HPDE6-E6E7 (cell line): ENCODE results near the gene PLVAP.
A peak's percentile ranks its signal among the peaks of the same experiment; 100 is the strongest.

ENCODE experiments used
- DNase-seq: peaks from one replicate; pipeline ENCODE4 v3.0.0; 2011; ENCODE audit warnings: missing footprints; ENCODE audit errors: extremely low spot score

The PLVAP gene

GRCh38 chr19:17323300-17323963 is 53.7 kb downstream of the PLVAP start:
- no peak for DNase-seq

GRCh38 chr19:17322854-17323253 is 54.3 kb downstream of the PLVAP start:
- no peak for DNase-seq

GRCh38 chr19:17321655-17322489 is 55.3 kb downstream of the PLVAP start:
- DNase-seq, result no peak

- DNase-seq, result no peak
Measured at GRCh38 chr19:17320435-17320834, 56.7 kb downstream of the PLVAP start.

- DNase-seq, result no peak
Measured at GRCh38 chr19:17319473-17320238, 57.5 kb downstream of the PLVAP start.

- no peak for DNase-seq
Measured at GRCh38 chr19:17318966-17319365, 58.2 kb downstream of the PLVAP start.

GRCh38 chr19:17314007-17314593 is 63.0 kb downstream of the PLVAP start:
- no peak for DNase-seq

GRCh38 chr19:17312189-17313113 is 64.7 kb downstream of the PLVAP start:
- no peak for DNase-seq

GRCh38 chr19:17311455-17312188 is 65.5 kb downstream of the PLVAP start:
- DNase-seq, result no peak

GRCh38 chr19:17309965-17310461 is 67.1 kb downstream of the PLVAP start:
- no peak for DNase-seq

- peak; percentile 99 for DNase-seq
Measured at GRCh38 chr19:17309198-17309964, 67.8 kb downstream of the PLVAP start, which contains the start of gene DDA1. Gene DDA1, plus strand, starts transcription at chr19:17309563. Its CDS starts 92 bp downstream, at chr19:17309655.

- DNase-seq, result no peak
Measured at GRCh38 chr19:17307876-17308377, 69.2 kb downstream of the PLVAP start.

GRCh38 chr19:17306285-17306714 is 70.8 kb downstream of the PLVAP start:
- DNase-seq, result no peak

- DNase-seq, result peak; percentile 86
Measured at GRCh38 chr19:17305517-17306284, 71.4 kb downstream of the PLVAP start, which contains the start of gene MRPL34. Gene MRPL34, plus strand, starts transcription at chr19:17305872. Its CDS starts 21 bp downstream, at chr19:17305893.

- no peak for DNase-seq
Measured at GRCh38 chr19:17305216-17305516, 72.0 kb downstream of the PLVAP start.

- DNase-seq, result no peak
Measured at GRCh38 chr19:17304386-17305215, 72.5 kb downstream of the PLVAP start.

- DNase-seq, result no peak
Measured at GRCh38 chr19:17303940-17304267, 73.2 kb downstream of the PLVAP start.
